Endometrium (tissue), 2 donors: ENCODE results near the gene SLC9C2.
"Not testable (repeated sequence)": the region's sequence is repeated elsewhere in the genome, so short reads cannot be mapped to it uniquely, and the experiment has no call there.

Experiments
- FAIRE-seq: peaks from 2 replicates; lab custom pipeline; 2012; peaks lifted over from hg19 to GRCh38; lab: Jason Lieb, UNC
- donor health status: control.
- donor health status: control.

SLC9C2 gene

DNA sequence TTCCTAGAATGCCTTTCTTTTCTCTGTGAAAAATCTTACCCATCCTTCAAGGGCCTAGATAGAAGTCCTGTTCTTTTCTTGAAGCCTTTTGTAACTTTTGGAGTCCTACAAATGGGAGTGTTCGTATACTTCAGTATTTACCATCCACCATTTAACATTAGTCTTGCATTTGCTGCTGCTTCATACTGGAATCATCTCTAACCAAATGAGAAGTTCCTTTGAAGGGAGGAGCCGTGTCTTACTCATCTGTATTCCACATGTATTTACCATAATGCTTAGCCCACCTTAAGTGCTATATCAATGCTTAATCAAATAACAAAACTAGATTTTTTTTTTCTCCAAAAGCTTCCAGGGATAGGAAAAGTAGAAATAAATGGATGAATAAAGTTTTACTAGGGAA is 118.6 kb downstream of the SLC9C2 start:
- FAIRE-seq: no peak

DNA sequence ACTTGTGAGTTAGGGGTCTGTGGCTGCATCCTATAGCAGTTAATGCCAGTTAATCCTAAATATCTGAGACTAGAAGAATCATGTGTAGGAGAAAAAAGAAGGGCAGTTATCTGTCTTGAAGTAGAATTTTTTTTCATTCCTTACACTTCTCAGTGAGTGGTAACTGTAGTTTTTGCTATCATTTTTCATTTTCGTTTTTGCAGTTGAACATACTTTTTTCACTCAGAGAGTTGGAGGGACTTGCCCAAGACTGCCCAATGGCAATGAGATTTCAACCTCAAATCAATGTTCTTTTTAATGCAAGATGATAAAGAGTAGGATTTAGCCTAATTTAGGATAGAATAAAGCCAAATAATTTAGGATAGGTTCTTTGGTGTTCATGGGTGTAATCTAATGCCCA is 120.2 kb downstream of the SLC9C2 start:
- no peak for FAIRE-seq

DNA sequence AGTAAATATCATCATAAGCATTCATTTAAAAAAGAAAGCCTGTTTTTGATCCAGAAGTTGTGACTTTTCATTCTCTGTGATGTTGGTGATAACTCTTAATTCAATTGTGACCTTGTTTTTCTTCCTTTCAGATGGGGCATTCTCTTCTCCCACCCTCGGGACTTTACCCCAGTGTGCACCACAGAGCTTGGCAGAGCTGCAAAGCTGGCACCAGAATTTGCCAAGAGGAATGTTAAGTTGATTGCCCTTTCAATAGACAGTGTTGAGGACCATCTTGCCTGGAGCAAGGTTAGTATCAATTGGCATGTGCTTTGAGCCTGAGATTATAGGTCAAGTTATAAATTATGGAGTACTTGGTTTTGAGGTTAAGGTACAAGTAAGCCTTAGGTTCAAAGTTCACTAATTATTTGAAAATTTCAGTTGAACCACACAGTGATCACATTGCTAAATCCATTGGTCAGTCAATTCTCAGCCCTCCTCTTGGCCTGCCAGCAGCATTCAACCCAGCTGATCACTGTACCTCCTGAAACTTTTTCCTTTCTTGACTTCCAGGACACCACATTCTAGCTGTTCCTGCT is 121.6 kb downstream of the SLC9C2 start:
- FAIRE-seq: no peak

DNA sequence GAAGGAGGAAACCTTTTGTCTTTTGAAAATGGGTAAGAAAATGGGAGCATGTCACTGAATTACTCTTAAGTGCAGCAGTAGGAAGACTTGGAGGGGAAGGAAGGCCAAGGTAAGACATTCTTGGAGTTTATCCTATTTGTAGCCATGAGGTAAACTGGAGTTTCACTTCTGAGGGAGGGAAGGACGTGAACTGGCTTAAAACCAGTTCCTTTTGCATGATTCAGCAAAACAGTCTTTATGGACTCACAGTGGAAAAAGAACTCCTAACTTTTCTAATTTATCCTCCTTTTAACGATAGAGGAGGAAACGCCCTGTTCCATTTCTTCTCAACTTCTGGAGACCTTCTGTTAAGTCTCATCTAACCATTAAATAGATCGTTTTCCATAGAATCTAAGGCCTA is 123.2 kb downstream of the SLC9C2 start:
- FAIRE-seq: no peak

DNA sequence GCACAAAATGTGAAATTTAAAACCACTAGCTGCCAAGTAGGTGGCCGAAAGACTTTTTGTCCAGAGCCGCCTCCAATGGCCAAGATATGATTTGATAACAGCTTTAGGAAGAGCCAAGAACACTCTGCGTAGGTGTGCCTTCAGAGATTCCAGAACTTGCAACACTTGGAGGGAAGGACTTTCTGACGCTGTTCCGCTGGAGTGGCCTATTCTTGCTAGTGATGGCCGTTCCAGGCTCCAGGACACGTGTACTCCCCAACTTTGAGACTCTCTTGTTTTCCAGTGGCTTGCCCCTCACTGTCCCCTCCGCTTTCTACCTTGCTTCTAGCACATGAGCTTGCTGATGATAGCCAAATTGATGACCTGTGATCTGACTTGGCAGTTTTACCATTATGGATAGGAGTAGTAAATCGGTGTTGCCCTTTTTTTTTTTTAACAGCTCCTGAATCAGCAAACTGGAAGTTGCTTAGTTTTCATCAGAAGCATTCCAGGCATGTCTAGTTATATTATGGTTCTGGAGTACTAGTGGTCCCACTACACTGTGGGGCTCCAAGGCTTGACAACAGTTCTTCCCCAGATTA is 124.7 kb downstream of the SLC9C2 start:
- FAIRE-seq: no peak

DNA sequence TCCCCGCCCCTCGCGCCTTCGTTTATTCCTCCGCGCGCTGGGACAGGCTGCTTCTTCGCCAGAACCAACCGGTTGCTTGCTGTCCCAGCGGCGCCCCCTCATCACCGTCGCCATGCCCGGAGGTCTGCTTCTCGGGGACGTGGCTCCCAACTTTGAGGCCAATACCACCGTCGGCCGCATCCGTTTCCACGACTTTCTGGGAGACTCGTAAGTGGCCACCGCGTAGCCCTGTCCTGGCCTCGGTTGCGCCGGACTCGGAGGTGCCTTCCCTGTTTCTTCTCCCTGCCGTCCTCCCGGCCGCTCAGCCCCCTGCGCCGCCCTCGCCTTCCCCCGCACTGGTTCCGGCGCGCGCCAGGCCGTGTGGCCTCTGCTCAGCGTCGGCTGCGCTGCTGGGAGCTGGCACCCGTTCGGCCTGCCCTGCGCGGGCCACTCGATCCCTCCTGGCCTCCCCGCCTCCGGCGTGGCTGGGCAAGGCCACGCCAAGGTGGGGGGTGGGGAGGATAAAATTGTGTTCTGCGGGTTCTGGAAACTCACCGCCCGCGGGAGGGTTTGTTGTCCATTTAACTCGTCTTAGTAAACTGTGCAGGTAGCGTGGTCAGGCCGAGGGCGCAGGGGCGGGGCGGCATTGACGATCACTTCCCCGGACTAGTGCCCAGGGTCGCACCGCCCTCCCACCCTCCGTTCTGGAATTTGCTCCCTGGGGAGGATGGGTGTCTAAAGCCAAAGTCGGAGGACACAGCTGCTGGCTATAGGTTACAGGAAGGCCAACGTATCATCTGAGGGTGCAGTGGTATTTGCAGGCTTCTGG is 125.4 kb downstream of the SLC9C2 start, which contains the start of gene PRDX6:
Gene PRDX6 (plus strand): TSS at position 50 of the 808 bp plus-strand sequence. CDS start 63 bp downstream, at position 113.
- no peak for FAIRE-seq

DNA sequence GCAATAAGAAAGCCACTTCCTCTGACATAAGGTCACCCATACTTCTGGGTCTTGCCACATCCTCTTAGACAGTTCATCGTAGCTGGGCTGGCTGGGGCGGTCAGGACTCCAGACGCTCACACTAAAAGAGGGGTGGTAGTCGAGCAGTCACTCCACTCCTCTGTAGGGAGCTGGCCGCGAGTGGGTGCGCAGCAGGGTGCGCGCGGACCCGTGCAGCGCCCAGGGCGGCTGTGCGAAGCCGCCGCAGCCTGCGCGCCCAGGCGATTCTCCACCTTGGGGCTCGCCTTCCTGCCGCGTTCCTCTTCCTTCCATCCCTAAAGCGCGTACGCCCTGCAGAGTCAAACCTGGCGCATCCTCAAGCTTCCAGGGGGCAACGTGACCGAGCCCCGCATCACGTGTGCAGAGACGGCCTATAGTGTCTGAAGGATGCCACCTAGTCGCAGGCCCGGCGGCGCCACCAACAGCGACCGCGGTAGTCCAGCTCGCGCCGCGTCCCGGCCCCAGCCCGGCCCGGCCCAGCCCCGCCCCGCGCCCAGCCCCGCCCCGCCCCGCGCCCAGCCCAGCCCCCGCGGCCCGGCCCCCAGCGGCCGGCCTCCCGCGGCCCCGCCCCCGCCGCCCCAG is 126.1 kb downstream of the SLC9C2 start:
- FAIRE-seq: no peak

DNA sequence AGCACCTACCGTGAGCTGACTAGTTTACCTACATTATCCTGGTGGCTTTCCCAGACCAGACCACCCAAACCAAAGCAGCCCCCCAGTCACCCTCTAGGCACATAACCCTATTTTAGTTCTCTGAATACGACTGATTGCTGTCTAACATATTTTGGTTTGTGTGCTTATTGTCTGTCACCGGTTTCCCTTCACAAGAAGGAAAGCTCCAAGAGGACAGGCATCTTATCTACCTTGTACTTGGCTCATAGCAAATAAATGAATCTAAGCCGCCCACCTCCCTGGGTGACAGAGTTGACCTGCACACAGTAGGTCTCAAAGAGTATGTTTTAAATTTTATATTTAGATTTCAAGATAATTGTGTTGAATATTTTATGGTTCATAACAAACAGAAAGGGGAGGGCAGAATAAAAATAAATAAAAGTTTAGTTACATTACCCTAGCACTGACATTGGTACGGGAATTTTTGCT is 126.6 kb downstream of the SLC9C2 start:
- no peak for FAIRE-seq

DNA sequence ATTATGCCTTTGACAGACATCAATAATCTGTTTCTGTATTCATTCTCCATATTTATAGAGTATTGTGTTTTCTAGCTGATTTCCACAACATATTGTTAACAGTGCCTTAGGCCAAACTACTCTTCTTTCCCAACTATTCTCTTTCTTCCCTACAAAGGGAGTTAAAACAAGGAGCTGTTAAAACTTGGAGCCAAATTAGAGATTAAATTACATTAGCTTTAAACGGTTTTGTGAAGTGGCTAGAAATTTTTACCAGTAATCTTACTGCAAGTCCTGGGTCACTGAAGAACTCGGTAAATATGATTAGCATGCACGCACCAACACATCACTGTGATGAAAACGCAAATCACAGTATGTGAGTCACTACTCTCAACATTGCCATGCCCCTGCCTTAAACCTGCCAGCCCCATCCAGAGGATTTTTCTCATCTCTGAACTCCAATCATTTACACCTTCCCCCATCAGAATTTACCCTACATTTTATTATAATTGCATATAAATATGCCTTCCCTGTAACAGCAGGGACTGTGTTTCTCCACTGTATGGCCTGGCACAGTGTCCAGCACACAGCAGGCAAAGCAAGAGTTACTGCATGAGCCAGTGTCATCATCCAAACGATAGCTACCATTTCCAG is 127.2 kb downstream of the SLC9C2 start:
- FAIRE-seq: no peak

DNA sequence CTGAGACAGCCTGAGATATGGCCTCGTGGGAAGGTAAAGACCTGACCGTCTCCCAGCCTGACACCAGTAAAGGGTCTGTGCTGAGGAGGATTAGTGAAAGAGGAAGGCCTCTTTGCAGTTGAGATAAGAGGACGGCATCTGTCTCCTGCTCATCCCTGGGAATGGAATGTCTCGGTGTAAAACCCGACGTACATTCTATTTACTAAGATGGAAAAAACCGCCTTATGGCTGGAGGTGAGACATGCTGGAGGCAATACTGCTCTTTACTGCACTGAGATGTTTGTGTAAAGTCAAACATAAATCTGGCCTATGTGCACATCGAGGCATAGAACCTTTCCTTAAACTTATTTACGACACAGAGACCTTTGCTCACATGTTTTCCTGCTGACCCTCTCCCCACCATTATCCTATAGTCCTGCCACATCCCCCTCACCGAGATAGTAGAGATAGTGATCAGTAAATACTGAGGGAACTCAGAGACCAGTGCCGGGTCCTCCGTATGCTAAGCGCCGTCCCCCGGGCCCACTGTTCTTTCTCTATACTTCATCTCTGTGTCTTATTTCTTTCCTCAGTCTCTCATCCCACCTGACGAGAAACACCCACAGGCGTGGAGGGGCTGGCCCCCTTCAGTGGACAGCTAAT is 128.0 kb downstream of the SLC9C2 start:
- not testable (repeated sequence) for FAIRE-seq

DNA sequence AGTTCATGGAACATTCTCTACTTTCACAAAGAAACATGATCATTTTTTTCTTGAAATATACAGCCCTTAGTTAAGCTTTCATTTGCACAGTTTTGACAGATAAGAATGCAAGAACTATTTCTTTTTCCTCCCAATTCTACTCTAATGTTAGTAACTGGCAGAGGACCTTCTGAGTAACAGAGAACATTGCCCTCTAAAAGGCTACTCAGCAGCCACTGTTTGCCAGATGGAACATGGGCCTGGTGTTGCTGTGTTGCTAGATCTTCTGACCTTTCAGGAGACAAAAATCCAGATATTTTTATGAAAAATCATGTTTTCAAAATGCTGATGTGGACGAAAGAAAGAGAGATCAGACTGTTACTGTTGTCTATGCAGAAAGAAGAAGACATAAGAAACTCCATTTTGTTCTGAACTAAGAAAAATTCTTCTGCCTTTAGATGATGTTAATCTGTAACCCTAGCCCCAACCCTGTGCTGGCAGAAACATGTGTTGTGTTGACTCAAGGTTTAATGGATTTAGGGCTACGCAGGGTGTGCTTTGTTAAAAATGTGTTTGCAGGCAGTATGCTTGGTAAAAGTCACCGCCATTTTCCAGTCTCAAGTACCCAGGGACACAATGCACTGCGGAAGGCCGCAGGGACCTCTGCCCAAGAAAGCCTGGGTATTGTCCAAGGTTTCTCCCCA is 128.6 kb downstream of the SLC9C2 start:
- no peak for FAIRE-seq

DNA sequence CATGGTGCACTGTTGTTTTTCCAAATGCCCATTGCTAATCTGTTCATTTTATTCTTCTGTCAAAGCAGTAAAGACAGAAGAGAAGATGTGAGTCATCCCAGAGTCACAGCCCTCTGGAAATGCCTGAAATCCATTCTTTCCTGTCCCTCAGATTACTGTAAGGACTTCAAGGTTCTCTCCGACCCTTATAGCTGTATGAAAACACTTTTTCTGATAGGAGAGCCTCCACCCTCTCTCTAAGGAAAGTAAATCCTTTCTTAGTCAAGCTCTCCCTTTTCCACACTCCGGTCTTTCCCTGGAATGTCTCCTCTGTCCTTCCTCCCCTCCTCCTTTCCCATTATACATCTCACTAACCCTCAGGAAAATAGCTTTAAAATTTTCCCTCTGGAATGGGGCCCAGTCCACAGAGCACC is 129.3 kb downstream of the SLC9C2 start:
- FAIRE-seq: no peak

DNA sequence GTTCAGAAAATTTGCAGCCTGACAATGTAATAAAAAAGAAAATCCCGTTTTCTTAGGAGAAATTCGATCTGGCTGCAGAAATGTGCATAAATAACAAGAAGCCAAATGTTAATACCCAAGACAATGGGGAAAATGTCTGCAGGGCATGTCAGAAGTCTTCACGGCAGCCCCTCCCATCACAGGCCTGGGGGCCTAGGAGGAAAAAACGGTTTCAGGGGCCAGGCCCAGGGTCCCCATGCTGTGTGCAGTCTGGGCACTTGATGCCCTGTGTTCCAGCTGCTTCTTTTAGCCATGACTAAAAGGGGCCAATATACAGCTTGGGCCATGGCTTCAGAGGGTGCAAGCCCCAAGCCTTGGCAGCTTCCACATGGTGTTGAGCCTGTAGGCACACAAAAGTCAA is 132.3 kb downstream of the SLC9C2 start:
- no peak for FAIRE-seq

DNA sequence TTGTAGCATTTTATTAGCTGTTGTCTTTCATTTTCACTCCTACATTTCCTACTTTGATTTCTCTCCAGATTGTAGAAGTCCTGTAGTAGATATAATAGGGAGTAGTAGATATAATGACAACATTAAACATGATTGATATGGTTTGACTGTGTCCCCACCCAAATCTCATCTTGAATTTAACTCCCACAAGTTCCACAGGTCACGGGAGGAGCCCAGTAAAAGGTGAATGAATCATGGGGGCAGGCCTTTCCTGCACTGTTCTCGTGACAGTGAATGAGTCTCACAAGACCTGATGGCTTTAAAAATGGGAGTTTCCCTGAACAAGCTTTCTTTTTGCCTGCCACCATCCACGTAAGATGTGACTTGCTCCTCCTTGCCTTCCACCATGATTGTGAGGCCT is 133.2 kb downstream of the SLC9C2 start:
- FAIRE-seq: no peak

DNA sequence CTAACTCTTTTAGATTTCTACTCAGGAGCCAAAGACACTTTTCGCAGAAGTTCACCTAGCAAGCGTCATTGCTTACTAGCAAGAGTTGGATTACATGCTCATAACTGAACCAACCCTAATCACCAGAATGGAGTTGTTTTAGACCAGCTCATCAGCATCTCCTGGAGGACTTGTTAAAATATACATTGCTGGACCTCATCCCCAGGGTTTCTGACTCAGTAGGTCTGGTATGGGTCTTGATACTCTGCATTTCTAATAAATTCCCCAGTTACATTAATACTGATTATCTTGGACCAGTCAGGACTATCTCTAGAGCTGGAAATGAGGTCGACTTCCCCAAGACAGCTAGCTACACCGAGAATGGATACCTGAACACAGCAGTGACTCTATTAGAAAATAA is 135.4 kb downstream of the SLC9C2 start:
- FAIRE-seq: no peak

DNA sequence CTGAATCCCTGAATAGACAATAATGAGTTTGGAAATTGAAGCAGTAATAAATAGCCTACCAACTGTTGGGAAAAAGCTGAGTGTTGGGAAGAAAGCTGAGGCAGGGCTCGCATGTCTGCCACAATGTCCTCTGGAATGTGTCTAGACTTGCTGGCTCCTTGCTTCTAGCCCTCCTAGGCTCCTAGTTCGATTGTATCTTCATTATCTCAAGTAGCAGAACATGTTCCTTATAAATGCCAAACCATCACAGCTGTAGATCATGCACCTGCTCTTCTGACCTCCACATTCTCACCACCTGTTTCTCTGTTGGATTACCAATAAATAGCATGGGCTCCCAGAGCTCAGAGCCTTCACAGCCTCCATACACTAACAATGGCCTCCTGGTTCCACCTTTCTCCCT is 138.7 kb downstream of the SLC9C2 start:
- FAIRE-seq: not testable (repeated sequence)

DNA sequence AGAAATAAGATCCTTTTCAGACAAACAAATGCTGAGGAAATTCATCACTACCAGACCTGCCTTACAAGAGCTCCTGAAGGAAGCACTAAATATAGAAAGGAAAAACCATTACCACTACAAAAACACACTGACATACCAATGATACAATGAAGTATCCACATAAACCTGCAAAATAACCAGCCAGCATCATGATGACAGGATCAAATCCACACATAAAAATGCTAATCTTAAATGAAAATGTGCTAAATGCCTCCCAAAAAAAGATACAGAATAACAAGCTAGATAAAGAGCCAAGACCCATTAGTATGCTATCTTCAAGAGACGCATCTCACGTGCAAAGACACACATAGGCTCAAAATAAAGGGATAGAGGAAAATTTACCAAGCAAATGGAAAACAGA is 140.2 kb downstream of the SLC9C2 start:
- FAIRE-seq: not testable (repeated sequence)

DNA sequence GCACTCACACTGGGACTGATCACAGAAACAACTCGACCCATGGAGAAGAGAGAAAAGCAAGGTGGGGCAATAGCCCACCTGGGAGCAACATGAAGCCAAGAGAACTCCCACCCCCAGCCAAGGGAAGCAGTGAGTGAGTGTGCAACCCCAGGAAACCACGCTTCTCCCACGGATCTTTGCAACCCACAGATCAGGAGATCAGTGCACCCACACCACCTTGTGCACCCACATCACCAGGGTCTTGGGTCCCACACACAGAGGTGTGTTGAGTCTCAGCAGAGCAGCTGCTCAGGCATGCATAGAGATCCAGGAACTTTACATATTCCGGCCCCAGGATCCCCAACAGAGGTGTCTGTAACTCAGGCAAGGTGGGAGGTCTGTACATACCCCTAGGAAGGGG is 143.0 kb downstream of the SLC9C2 start:
- FAIRE-seq: no peak

DNA sequence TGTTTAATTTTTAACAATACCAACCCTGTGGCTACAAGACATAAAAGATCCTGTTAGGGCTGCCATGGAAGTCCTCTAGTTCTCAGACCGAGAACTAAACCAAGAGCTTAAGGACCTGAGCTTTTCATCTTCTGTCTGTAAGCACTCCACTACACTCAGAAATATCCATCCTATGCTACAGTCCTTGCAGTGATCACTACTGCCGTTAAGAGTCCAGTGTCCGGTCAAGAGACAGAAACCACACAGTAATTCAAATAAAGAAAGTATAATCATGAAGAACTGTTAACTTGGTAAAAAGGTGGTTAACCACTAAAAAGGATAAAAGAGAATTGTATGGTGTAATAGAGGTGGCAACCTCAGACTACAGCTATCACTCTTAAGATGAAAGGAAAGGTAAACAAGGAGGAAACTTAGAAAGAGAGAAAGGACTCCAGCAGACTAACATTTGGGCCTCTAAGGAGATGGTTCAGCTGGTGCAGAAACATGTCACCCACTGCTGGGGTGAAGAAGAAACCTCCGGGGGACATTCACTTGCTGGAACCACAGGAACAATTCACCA is 147.8 kb downstream of the SLC9C2 start:
- no peak for FAIRE-seq

DNA sequence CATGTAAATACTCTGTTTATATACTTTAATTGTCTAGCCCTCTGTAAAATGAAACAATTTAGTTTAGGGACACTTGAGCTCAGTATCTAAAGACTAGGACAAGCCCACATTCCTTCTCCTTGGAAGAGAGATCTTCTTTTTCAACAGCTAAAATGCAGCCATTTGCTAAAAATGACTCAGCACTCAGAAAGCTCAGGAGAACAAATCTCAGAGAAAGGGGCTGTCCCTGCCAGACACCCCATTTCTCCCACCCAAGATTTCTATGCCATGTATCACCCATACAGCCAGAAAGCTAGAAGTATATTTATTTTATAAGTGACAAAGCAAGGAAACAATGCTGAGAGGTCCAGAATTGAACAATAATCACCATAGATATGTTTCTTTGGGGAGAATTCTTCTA is 148.9 kb downstream of the SLC9C2 start:
- FAIRE-seq: no peak

DNA sequence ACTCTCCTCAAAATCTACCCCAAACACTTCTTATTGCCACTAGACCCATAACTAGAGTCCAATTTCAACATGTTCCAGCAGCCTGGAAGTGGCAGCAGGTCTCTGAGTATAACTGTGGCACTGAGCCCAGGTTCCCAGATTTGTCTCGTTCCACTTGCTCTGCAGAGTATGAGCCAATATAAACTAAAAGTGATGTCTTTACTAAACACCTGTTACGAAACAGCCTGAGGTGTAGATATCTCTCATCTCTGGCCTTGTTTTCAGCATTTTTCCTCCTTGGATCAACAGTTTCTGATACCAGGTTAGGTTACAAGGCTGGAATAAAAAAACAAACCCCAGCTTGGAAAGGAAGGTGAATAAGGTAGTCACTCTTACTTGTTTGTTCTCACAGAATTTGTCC is 150.9 kb downstream of the SLC9C2 start:
- FAIRE-seq: no peak
